Medulla oblongata (tissue), 1 donor: Measurements from ENCODE around the gene GPR137.
"Not testable (repeated sequence)": the region's sequence is repeated elsewhere in the genome, so short reads cannot be mapped to it uniquely, and the experiment has no call there.

ENCODE experiments used
- DNase-seq: peaks from one replicate; pipeline ENCODE4 v3.0.0-alpha.2; 2015; ENCODE audit errors: extremely low spot score

GPR137 gene, protein sequence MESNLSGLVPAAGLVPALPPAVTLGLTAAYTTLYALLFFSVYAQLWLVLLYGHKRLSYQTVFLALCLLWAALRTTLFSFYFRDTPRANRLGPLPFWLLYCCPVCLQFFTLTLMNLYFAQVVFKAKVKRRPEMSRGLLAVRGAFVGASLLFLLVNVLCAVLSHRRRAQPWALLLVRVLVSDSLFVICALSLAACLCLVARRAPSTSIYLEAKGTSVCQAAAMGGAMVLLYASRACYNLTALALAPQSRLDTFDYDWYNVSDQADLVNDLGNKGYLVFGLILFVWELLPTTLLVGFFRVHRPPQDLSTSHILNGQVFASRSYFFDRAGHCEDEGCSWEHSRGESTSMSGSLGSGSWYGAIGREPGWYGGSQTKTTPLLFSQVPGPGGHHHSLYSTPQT

DNA sequence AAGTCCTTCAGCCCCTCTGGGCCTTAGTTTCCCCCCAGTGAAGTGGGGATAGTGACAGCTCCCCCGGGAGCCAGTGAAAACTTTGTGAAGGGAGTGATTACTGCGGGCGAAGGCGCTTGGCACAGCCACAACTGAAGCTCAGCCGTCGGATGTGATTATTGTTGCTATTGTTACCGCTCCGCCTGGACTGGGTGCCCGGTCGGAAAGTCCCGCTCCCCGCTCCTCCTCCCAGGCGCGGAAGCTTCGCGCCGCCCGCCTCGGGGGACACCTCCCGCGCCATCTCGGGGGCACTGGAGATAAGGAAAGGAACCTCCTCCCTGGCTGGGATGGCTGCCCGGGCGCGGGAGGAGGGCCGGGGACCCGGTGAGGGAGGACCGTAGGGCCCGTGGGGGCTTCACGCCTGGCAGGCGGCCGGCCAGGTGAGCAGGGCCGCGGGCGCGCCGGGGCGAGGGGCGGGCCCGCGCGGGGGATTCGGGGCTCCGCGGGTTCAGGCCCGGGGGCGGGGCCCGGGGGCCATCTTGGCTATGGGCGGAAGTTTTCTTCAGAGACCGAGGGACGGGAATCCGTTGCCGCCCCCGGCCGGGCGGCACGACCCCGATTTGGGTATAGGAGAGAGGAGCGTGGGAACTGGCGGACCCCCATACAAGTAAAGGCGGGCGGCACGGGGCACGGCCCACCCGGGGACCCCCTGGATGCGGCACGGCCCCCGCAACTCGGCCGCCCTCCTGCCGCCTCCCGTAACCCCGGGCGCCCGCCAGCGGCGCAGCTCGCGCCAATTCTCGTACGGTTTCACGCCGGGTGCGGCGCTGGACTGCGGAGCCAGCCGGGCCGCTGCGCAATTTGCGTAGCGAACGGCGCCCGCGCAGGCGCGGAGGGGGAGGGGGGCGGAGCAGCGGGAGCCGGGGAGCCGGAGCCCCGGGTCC, at the start of gene GPR137:
Gene GPR137 (plus strand): TSS at position 887 of the 923 bp plus-strand sequence. CDS start 677 bp downstream, outside the sequence.
- peak; percentile 89 for DNase-seq

DNA sequence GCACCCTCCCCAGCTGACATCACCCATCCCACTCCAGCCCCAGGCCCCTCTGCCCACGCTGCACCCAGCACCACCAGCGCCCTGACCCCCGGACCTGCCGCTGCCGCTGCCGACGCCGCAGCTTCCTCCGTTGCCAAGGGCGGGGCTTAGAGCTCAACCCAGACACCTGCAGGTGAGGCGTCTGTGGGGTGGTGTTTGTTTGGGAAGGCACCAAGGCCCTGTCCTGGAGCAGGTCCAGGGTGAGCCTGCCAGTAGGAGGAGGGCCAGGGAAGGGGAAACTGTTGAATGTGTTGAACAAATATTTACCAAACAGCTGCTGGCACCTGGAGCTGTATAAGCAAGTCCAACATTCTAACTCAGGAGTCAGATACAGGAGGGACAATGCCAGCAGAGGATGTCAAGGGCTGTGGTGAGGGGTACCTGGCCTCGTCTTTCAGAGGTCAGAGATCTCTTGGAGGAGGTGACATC, 48.1 kb upstream of the GPR137 start:
- DNase-seq = no peak

GRCh38 chr11:64238076-64238475, 47.6 kb upstream of the GPR137 start:
- DNase-seq = no peak

DNA sequence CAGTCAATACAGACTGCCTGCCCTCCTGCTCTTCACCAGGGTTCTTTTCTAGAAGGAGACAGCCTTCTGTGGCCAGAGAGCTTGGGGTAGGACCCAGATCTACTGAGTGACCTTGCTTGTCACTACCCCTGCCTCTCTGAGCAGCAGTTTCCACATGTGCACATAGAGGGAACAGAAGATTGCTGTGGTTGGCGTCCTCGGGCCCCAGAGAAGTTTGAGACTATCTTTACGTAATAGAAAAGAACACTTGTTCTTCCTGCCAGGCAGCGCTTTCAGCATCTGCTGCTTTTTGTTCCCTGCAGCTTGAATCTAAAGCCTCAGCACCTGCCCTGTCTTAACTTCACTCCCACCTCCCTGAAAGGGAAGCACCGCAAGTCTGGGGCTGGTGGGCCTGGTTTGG, 46.6 kb upstream of the GPR137 start:
- no peak for DNase-seq

DNA sequence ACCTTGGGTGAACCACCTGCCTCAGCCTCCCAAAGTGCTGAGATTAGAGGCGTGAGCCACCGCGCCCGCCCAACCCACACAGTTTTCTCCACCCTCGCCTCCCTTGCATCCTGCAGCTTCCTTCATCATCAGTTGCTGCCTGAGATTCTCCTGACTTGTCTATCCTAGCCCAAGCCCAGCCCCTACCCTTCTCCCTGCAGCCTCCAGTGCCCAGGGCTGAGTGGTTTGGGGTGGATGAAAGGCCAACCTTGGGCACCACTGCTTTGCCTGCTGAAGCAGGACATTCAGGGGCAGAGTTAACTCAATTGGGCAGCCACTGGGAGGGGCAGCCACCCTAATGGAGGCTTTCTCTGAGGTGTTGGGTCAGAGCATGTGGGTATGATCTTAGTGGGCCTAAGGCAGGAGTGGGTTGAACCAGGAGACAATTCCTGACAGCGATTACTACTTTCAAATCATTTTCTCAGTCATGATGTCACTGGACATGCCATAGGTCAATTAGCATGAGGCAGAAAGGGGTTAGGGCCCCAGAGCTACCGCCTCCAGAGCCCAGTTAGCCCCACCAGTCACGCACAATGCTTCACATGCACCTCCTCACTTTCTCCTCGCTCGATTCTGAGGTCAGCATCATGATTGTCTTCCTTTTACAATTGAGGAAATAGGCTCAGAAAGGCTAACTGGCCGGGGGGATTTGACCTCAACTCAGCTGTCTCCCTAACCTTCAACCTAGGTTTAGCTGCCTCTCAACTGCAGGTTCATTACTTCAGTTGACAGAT, 45.8 kb upstream of the GPR137 start:
- DNase-seq = peak; percentile 82

DNA sequence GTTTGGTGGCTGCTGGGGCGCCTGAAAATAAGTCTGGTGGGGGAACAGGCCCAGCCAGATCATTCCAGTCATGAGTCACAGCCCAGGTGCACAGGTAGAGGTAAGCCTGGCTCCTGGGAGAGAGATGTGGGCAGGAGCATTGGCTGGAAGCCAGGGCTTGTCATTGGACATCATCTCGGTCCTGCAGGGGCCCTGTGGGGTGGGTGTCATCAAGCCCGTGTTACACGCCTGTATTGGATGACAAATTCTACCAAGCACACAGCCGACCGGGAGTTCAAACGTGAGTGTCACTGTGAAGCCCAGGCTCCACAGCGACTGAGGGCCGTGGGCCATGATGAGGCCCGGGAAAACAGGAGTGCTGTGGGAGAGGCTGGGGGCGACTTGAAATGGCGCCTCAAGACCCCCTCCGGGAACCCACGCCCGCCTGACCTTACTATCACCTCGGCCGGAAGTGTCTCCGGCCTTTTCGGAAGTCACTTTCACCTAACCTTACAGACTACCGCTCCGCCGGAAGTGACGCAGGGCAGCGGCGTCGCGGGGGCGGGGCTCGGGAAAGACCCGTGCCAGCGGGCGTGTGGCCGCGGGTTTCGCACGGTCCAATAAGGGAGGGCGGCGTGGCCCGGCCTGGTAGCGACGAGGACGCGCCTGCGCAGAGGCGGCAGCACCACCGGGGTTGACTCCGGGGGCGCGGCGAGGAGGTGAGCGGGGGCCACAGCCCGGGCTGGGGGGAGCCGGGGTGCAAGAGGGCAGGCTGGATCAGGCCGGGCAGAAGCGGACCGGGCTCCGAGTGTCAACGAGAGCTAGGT, 45.0 kb upstream of the GPR137 start, which contains the start of gene FKBP2:
Gene FKBP2 (plus strand): TSS at position 661 of the 806 bp plus-strand sequence. CDS start 1,293 bp downstream, outside the sequence.
- DNase-seq = peak; percentile 98

- DNase-seq = peak; percentile 99
Measured at GRCh38 chr11:64241241-64241490, 44.5 kb upstream of the GPR137 start.

GRCh38 chr11:64241491-64242374, 43.9 kb upstream of the GPR137 start:
- DNase-seq = peak; percentile 25

GRCh38 chr11:64243236-64243854, 42.3 kb upstream of the GPR137 start:
- no peak for DNase-seq

- no peak for DNase-seq
Measured at GRCh38 chr11:64244107-64244506, 41.5 kb upstream of the GPR137 start.

DNA sequence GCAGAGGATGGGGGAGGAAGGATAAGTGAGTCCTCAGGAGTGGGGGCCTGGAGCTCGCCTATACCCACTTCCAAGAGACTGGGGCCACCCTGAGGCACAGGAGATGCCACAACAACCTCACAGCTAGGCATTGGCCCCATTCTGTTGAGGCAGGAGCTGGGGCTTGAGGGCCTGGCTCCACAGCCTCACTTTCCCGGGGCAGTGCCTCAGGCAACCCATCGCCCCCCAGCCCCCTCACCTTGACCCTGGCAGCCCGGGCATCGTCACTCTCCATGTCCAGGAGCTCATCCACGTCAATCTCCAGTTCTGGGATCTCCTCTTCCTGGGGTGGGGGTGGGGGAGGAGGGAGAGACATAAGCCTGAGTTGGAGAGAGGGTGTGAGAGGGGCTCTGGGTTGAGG, 40.7 kb upstream of the GPR137 start:
- no peak for DNase-seq

- DNase-seq = peak; percentile 40
Measured at GRCh38 chr11:64245401-64245796, 40.2 kb upstream of the GPR137 start.

DNA sequence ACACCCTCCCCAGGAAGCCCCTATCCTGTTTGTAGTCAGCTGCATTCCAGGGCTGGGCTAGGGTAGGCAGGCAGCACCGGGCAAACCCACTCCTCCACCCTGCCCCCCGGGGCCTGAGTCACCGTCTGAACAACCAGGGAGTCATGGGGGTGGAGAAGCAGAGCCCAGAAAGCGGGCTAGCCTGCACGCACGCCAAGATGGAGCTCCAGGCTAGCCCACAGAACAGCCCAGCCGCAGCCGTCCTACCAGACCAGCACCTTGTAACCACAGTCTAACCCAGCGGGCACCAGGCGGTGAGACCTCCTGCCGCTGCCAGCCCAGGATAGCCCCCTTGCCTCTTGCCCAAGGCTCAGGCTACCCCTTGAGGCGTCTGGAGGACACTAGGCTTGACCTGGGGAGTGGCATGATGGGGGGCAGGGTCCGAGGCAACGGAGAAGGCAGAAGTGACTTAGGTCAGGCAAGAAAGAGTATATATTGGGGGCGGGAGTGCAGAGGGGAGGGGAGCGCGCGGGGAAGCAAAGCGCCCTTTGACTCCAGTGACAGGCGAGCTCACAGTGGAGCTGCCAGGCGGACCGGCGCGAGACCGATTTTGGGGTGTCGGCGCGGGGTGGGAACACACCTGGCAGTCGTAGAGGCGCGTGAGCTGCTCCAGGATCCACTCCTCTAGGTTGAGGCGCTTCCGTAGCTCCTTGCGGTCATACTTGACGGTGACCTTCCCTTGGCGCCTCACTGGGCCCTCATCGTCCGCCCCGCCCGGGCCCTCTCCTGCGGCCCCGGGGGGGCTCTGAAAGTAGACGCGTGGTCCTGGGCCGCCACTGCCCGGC, 39.6 kb upstream of the GPR137 start:
- peak; percentile 45 for DNase-seq

DNA sequence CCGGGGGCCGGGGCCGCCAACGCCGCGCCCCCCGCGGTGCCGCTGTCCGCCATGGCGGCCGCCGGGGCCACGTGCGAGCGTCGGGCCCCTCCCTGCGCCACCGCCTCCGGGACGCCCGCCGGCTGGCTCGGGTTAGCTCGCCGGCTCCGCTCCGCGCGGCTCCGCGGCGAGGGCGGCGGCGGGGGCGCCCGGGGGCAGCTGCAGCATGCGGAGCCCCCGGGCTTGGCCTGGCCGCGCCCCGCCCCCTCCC, 39.1 kb upstream of the GPR137 start:
- DNase-seq = not testable (repeated sequence)

DNA sequence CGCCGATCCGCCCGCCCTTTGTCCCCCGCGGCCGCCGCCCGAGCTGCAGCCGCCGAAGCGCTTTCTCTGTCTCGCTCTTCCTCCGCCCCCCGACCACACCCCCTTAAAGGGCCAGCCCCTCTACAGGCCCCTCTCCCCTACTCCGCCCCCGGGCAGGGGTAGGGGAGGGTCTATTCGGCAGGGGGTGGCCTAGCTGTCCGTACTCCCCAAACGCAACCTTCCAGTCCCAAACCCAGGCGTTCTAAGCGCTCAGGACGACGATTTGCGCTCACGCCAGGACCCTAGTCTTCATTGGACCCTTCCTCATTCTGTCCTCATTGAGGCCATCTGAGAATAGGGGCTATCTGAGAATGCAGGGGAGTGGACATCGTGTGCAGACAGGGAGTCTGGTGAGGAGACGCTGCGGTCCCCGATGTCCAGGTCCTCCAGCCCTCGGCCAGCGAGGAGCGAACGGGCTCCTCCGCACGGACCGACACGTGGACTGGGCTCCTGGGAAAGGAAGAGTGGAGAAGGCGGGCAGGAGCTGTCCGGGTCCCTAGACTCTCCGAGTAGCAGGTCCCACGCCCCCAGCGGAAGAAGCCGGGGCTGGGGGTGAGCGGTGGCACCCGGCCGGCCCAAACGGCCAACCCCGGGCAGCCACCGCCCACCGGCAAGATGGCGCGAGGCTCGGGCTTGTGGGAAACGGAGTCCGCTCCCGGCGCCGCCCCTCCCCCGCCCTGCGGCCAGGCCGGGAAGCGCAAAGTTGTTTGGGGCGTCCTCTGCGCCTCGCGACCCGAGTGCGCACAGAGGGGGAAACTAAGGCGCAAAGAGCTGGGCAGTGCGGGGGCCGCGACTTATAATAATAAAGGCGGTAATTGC, 38.5 kb upstream of the GPR137 start, which contains the start of gene PPP1R14B:
Gene PPP1R14B (minus strand): TSS at position 73 of the 858 bp plus-strand sequence. CDS start 270 bp downstream, outside the sequence.
- peak; percentile 84 for DNase-seq

DNA sequence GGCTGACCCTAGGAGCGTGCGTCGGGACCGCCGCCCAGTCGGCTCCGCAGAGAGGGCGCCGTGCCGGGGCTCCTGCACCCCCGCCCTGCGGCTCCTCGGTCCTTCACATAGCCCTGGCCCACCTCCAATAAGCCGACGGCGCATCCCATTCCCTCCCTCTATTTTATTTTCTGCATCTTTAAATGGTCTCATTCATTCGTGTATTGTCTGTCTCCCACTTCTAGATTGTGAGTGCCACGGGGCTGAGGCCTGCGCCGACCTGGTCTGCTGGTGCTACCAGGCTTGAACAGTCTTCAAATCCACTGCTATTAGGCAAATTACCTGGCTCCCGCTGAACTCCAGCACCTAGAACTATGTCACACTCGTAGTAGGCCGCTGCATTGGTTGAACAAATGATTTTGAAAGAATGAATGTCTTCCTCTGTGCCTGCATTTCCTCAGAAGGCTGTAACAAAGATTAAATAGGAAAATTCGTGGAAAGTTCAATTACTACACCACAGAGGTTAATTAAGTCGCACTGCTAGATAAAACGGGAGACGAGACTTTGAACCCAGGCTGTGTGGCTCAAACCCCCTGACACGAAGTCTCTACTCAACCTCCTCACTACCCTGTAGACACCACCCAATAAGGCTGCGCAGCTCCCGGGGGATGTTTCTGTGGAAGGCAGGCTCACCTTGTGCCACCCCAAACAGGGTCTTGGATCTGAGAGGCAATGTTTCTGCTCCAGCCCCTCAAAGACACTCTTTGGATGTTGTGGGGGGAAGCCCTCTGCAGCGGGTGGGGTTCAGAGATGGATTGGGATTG, 37.7 kb upstream of the GPR137 start:
- DNase-seq = no peak

DNA sequence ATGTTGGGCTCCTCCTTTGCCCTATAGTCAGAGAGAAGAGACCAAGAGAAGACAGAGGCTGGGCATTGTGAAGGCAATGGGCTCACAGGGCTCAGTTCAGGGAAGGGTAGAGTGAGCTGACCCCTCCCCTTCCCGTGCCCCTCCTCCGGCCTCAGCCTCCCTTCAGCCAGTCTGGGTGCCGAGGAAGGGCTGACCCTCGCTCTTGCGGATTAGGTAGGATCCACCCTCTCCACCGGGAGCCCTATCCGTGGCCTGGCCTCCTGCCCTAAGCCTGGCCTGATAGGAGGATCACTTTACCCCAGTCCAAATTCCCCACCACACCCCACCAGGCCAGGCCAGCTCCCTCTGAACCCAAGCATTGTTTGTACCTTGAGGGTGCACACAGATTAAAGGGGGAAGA, 37.1 kb upstream of the GPR137 start:
- no peak for DNase-seq
